ENCODE data around the gene ZNF70.

DNA sequence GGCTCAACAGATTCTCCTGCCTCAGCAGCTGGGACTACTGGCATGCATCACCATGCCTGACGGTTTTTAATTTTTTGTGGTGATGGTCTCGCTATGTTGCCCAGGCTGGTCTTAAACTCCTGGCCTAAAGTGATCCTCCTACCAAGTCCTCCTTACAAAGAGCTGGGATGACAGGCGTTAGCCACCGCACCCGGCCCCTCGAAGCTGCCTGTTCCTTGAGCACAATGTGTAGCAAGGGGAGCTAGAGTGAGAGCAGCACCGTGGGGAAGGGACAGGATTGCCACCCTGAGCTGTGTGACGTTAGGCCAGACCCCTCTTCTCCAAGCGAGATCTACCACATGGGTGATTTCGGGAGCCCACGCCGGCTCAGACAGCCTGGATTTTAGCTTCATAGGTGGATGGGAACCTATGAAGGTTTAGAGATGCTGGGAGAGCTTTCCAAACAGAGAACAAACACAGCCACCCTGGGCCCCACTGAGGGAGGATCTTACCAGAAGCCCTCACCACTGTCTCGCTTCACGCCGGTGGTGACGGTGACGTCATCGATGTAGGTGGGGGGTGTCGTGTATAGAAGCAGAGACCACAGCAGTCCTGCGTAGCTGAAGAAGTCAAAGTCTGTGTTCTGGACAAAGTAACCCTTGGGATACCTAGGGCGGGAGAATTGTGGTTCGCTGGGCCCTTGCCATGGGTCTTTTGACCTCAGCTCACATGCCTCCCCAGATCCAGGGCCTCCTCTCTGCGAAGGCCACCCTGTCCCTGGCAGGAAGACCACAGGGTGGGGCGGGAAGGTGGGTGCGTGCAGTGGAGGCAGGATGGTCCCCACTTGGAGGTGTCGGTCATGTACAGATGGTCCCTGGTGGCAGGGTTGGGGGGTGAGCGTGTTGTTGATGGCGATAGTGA is 37.0 kb downstream of the ZNF70 start:
- TF ChIP-seq, protein P1, sequence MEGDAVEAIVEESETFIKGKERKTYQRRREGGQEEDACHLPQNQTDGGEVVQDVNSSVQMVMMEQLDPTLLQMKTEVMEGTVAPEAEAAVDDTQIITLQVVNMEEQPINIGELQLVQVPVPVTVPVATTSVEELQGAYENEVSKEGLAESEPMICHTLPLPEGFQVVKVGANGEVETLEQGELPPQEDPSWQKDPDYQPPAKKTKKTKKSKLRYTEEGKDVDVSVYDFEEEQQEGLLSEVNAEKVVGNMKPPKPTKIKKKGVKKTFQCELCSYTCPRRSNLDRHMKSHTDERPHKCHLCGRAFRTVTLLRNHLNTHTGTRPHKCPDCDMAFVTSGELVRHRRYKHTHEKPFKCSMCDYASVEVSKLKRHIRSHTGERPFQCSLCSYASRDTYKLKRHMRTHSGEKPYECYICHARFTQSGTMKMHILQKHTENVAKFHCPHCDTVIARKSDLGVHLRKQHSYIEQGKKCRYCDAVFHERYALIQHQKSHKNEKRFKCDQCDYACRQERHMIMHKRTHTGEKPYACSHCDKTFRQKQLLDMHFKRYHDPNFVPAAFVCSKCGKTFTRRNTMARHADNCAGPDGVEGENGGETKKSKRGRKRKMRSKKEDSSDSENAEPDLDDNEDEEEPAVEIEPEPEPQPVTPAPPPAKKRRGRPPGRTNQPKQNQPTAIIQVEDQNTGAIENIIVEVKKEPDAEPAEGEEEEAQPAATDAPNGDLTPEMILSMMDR (IDR thresholded peaks at IDR 0.05): no peak
- TF ChIP-seq EP300 (IDR thresholded peaks at IDR 0.05; ENCODE audit: borderline replicate concordance in 1 of 2, low read depth in 1 of 2, low read length in 1 of 2) (no peak), RCOR1 (IDR thresholded peaks at IDR 0.05; ENCODE audit: low read length) (no peak), MXI1 (IDR thresholded peaks at IDR 0.05; ENCODE audit: low read depth, low read length) (no peak), EZH2phosphoT487 (IDR thresholded peaks at IDR 0.05; ENCODE audit: borderline replicate concordance, low read depth) (no peak), SIN3A (IDR thresholded peaks at IDR 0.05; ENCODE audit: borderline replicate concordance, low read depth, low read length) (no peak), REST (IDR thresholded peaks at IDR 0.05; ENCODE audit: low read depth, low read length) (no peak), POLR2AphosphoS5 (IDR thresholded peaks at IDR 0.05; ENCODE audit: low read depth, low read length) (no peak), NFIC (IDR thresholded peaks at IDR 0.05; ENCODE audit: borderline replicate concordance) (no peak), RAD21 (IDR thresholded peaks at IDR 0.05; ENCODE audit: low read length) (no peak), USF2 (IDR thresholded peaks at IDR 0.05; ENCODE audit: borderline replicate concordance, low read depth, low read length) (no peak), TEAD4 (IDR thresholded peaks at IDR 0.05; ENCODE audit: borderline replicate concordance, insufficient read depth) (no peak), JUND (IDR thresholded peaks at IDR 0.05) (no peak), ZBTB33 (IDR thresholded peaks at IDR 0.05; ENCODE audit: borderline replicate concordance, low read depth) (no peak)
